GM12891 (cell line): ENCODE data around the gene C14orf93.
A peak's percentile ranks its signal among the peaks of the same experiment; 100 is the strongest.
"Not testable (repeated sequence)": the region's sequence is repeated elsewhere in the genome, so short reads cannot be mapped to it uniquely, and the experiment has no call there.

Experiments
- DNase-seq: peaks from one replicate; pipeline ENCODE4 v3.0.0; 2011; ENCODE audit warnings: low spot score; ENCODE audit not compliant: insufficient read length
- FAIRE-seq: peaks from 2 replicates; lab custom pipeline; 2011; peaks lifted over from hg19 to GRCh38; lab: Jason Lieb, UNC
- PAX5 ChIP-seq: IDR thresholded peaks from 2 replicates; pipeline ENCODE4 v1.6.1; 2011; ENCODE audit warnings: low read length, moderate library complexity, mild to moderate bottlenecking; ENCODE audit not compliant: insufficient read depth, severe bottlenecking
- POLR2A ChIP-seq: IDR thresholded peaks from 2 replicates; pipeline ENCODE4 v1.6.1; 2011; ENCODE audit warnings: low read depth, low read length, control low read depth
- POLR2AphosphoS5 ChIP-seq: IDR thresholded peaks from 2 replicates; pipeline ENCODE4 v1.6.1; 2011; ENCODE audit warnings: low read depth, low read length, control low read depth
- POU2F2 ChIP-seq: IDR thresholded peaks from 2 replicates; pipeline ENCODE4 v1.6.1; 2011; ENCODE audit warnings: low read depth, mild to moderate bottlenecking, control low read depth, low read length, moderate library complexity
- SPI1 ChIP-seq: IDR thresholded peaks from 2 replicates; pipeline ENCODE4 v1.6.1; 2011; ENCODE audit warnings: low read depth, low read length, control low read depth
- TAF1 ChIP-seq: IDR thresholded peaks from 2 replicates; pipeline ENCODE4 v1.6.1; 2011; ENCODE audit warnings: low read depth, low read length, control low read depth

Gene C14orf93

GRCh38 chr14:22955702-22956569 lies 54.0 kb downstream of the C14orf93 start:
- no peak for TF ChIP-seq SPI1
- no peak for TF ChIP-seq POLR2AphosphoS5
- DNase-seq (no peak), FAIRE-seq (peak; percentile 52)

- DNase-seq (no peak), FAIRE-seq (no peak)
- TF ChIP-seq PAX5 (no peak), POLR2A (no peak), POLR2AphosphoS5 (no peak), TAF1 (no peak), POU2F2 (no peak), SPI1 (no peak)
These were observed 57.5 kb downstream of the C14orf93 start for GRCh38 chr14:22952418-22952817.

- not testable (repeated sequence) for DNase-seq, FAIRE-seq
These were observed 58.1 kb downstream of the C14orf93 start for GRCh38 chr14:22951795-22952194.

GRCh38 chr14:22945642-22946041 lies 64.3 kb downstream of the C14orf93 start:
- TF ChIP-seq TAF1 (no peak), SPI1 (no peak), POLR2AphosphoS5 (no peak), POU2F2 (no peak), POLR2A (no peak), PAX5 (no peak)
- no peak for DNase-seq
- FAIRE-seq: no peak

GRCh38 chr14:22939684-22940083 lies 70.3 kb downstream of the C14orf93 start:
- FAIRE-seq: no peak

More at GRCh38 chr14:22939684-22940083, 70.3 kb downstream of the C14orf93 start:
- TF ChIP-seq SPI1 (no peak), TAF1 (no peak), POLR2A (no peak), PAX5 (no peak), POU2F2 (no peak), POLR2AphosphoS5 (no peak)
- DNase-seq: no peak
